A549 (cell line): ENCODE measurements around the gene SNRPA. TPM values are rescaled to one million over a fixed set of nuclear protein-coding genes. Genes with fewer than 3 reads are reported as not detected.
A peak's percentile ranks its signal among the peaks of the same experiment; 100 is the strongest.

Source experiments
- ATAC-seq, 2 experiments: fragments of 200-7000 bp in 1 of 2; fragments of >200 bp in 1 of 2; cut with Nextera tagmentation in 1 of 2; cut with Tn5 transposase in 1 of 2; 3 replicates each; pipeline versions ENCODE4 v1.8.0 to v1.9.1; 2018 to 2020; ENCODE audit warnings: mild to moderate bottlenecking in 1 of 2, moderate library complexity in 1 of 2
- CTCF ChIA-PET: fragments of 300-600 bp; sonication (Branson Sonifier 250); formaldehyde crosslinking; extraction: SDS; loops from one replicate; lab custom pipeline; 2021; ENCODE audit warnings: antibody characterized with exemption, inconsistent platforms; lab: Yijun Ruan, JAX
- POLR2A ChIA-PET: fragments of 350-600 bp; formaldehyde crosslinking; extraction: SDS; loops from one replicate; lab custom pipeline; 2021; ENCODE audit warnings: antibody characterized with exemption, inconsistent platforms; lab: Yijun Ruan, JAX
- DNase-seq, 2 experiments: peaks; one replicate each; pipeline versions ENCODE4 v3.0.0 to v3.0.0-alpha.2; 2011 to 2016; ENCODE audit warnings: low read depth in 1 of 2, low spot score in 1 of 2
- FAIRE-seq: peaks from 2 replicates; lab custom pipeline; 2011; peaks lifted over from hg19 to GRCh38; lab: Jason Lieb, UNC
- H3K27ac ChIP-seq, 2 experiments: fragments of >200 bp; sonication (Bioruptor Twin); formaldehyde crosslinking; 3 replicates each; pipeline ENCODE4 v1.5.1; 2016 to 2017
- H3K4me1 ChIP-seq: fragments of >200 bp; sonication (Bioruptor Twin); formaldehyde crosslinking; 3 replicates; pipeline ENCODE4 v1.6.1; 2016
- H3K4me2 ChIP-seq: fragments of >200 bp; sonication (Bioruptor Twin); formaldehyde crosslinking; 3 replicates; pipeline ENCODE4 v1.6.1; 2016
- H3K4me3 ChIP-seq: fragments of >200 bp; sonication (Bioruptor Twin); formaldehyde crosslinking; 3 replicates; pipeline ENCODE4 v1.5.1; 2016
- H3K9me3 ChIP-seq: fragments of >200 bp; sonication (Bioruptor Twin); formaldehyde crosslinking; 3 replicates; pipeline ENCODE4 v1.6.1; 2016
- BHLHE40 ChIP-seq: IDR thresholded peaks from 2 replicates; pipeline ENCODE4 v1.6.1; 2012; ENCODE audit warnings: low read depth, low read length, inconsistent platforms
- CBX8 ChIP-seq: fragments of 200-600 bp; sonication (generic); IDR thresholded peaks from 2 replicates; pipeline ENCODE4 v1.6.1; 2016
- CEBPB ChIP-seq, 2 experiments: fragments of >200 bp in 1 of 2; sonication (Bioruptor Twin) in 1 of 2; formaldehyde crosslinking in 1 of 2; IDR thresholded peaks; 2 replicates each; pipeline ENCODE4 v1.6.1; 2012 to 2016
- CHD2 ChIP-seq: fragments of 150-350 bp; IDR thresholded peaks from 2 replicates; pipeline ENCODE4 v1.6.1; 2014; ENCODE audit warnings: low read length; ENCODE audit not compliant: partially characterized antibody
- E2F6 ChIP-seq: IDR thresholded peaks from 2 replicates; pipeline ENCODE4 v1.6.1; 2012; ENCODE audit warnings: low read depth, borderline replicate concordance
- EHMT2 ChIP-seq: fragments of 200-600 bp; sonication (generic); IDR thresholded peaks from 2 replicates; pipeline ENCODE4 v1.6.1; 2016; ENCODE audit warnings: antibody characterized with exemption, low read depth, mild to moderate bottlenecking, moderate library complexity
- ELK1 ChIP-seq: fragments of 150-350 bp; IDR thresholded peaks from 2 replicates; pipeline ENCODE4 v1.6.1; 2014; ENCODE audit warnings: low read depth, mild to moderate bottlenecking, low read length
- ESRRA ChIP-seq: fragments of 150-350 bp; IDR thresholded peaks from 2 replicates; pipeline ENCODE4 v1.6.1; 2014; ENCODE audit warnings: mild to moderate bottlenecking, low read length, borderline replicate concordance
- FOSL2 ChIP-seq, 2 experiments: fragments of 450-650 bp in 1 of 2; fragments of >200 bp in 1 of 2; sonication (Bioruptor Twin) in 1 of 2; formaldehyde crosslinking; IDR thresholded peaks; 2 replicates each; pipeline versions ENCODE4 v1.5.0 to v1.6.1; 2016 to 2020; ENCODE audit warnings: mild to moderate bottlenecking in 1 of 2, moderate library complexity in 1 of 2
- HES2 ChIP-seq: fragments of >200 bp; sonication (Bioruptor Twin); formaldehyde crosslinking; IDR thresholded peaks from 2 replicates; pipeline ENCODE4 v1.6.1; 2016
- HMGXB4 ChIP-seq: fragments of 250-450 bp; sonication (Bioruptor Pico); IDR thresholded peaks from 2 replicates; pipeline ENCODE4 v1.5.0; 2021; ENCODE audit warnings: mild to moderate bottlenecking, moderate library complexity, borderline replicate concordance
- HOXB13 ChIP-seq: fragments of 250-450 bp; sonication (Bioruptor Pico); IDR thresholded peaks from 2 replicates; pipeline ENCODE4 v1.5.0; 2020; ENCODE audit warnings: low read depth, mild to moderate bottlenecking, moderate library complexity
- HOXB5 ChIP-seq: fragments of 250-450 bp; sonication (Bioruptor Pico); IDR thresholded peaks from 2 replicates; pipeline ENCODE4 v1.5.0; 2020; ENCODE audit warnings: mild to moderate bottlenecking, moderate library complexity
- JUN ChIP-seq, 2 experiments: fragments of >200 bp; sonication (Bioruptor Twin); formaldehyde crosslinking; IDR thresholded peaks; 2 replicates in 1 of 2; 3 replicates in 1 of 2; pipeline ENCODE4 v1.6.1; 2016 to 2017
- JUNB ChIP-seq: fragments of >200 bp; sonication (Bioruptor Twin); formaldehyde crosslinking; IDR thresholded peaks from 2 replicates; pipeline ENCODE4 v1.6.1; 2016
- MAFK ChIP-seq: fragments of 450-650 bp; IDR thresholded peaks from 2 replicates; pipeline ENCODE4 v1.6.1; 2014; ENCODE audit not compliant: partially characterized antibody
- NFE2L2 ChIP-seq: fragments of 150-350 bp; conservative IDR thresholded peaks from 2 replicates; pipeline ENCODE4 v1.6.1; 2014; ENCODE audit warnings: low read length
- NPAS2 ChIP-seq: fragments of 250-450 bp; sonication (Bioruptor Pico); IDR thresholded peaks from 2 replicates; pipeline ENCODE4 v1.8.0; 2022; ENCODE audit warnings: mild to moderate bottlenecking, moderate library complexity, borderline replicate concordance
- POLR2A ChIP-seq: IDR thresholded peaks from 2 replicates; pipeline ENCODE4 v1.6.1; 2012; ENCODE audit warnings: mild to moderate bottlenecking, low read length
- POLR2AphosphoS2 ChIP-seq: conservative IDR thresholded peaks from 2 replicates; pipeline ENCODE4 v1.6.1; 2012; ENCODE audit warnings: low read length, improper control_type of control experiment, inconsistent platforms
- RAD21 ChIP-seq, 2 experiments: fragments of >200 bp in 1 of 2; sonication (Bioruptor Twin) in 1 of 2; formaldehyde crosslinking in 1 of 2; IDR thresholded peaks in 1 of 2; conservative IDR thresholded peaks in 1 of 2; 2 replicates in 1 of 2; 3 replicates in 1 of 2; pipeline ENCODE4 v1.6.1; 2012 to 2018; ENCODE audit warnings: inconsistent platforms in 1 of 2
- RCOR1 ChIP-seq: fragments of 150-350 bp; IDR thresholded peaks from 2 replicates; pipeline ENCODE4 v1.6.1; 2014; ENCODE audit warnings: antibody characterized with exemption, low read length, low read depth
- RNF2 ChIP-seq: fragments of 200-600 bp; sonication (generic); IDR thresholded peaks from 2 replicates; pipeline ENCODE4 v1.6.1; 2016; ENCODE audit warnings: low read depth, mild to moderate bottlenecking, antibody characterized with exemption, moderate library complexity, borderline replicate concordance
- SREBF2 ChIP-seq: fragments of 450-650 bp; IDR thresholded peaks from 2 replicates; pipeline ENCODE4 v1.6.1; 2014; ENCODE audit warnings: mild to moderate bottlenecking, moderate library complexity
- TFCP2L1 ChIP-seq: fragments of 250-450 bp; sonication (Bioruptor Pico); IDR thresholded peaks from 2 replicates; pipeline ENCODE4 v1.5.0; 2021; ENCODE audit warnings: mild to moderate bottlenecking
- TP53 ChIP-seq: fragments of 250-450 bp; sonication (Bioruptor Pico); IDR thresholded peaks from 2 replicates; pipeline ENCODE4 v1.5.0; 2021; ENCODE audit warnings: mild to moderate bottlenecking, moderate library complexity
- ZC3H11A ChIP-seq: fragments of 450-650 bp; IDR thresholded peaks from 2 replicates; pipeline ENCODE4 v1.6.1; 2014; ENCODE audit warnings: antibody characterized with exemption, mild to moderate bottlenecking
- ZFP36 ChIP-seq: fragments of 450-650 bp; IDR thresholded peaks from 2 replicates; pipeline ENCODE4 v1.6.1; 2014; ENCODE audit warnings: borderline replicate concordance; ENCODE audit not compliant: partially characterized antibody
- ZSCAN20 ChIP-seq: fragments of 250-450 bp; sonication (Bioruptor Pico); IDR thresholded peaks from 2 replicates; pipeline ENCODE4 v1.8.0; 2022; ENCODE audit warnings: mild to moderate bottlenecking, moderate library complexity
- WGBS: methylation state at CpG from one replicate; pipeline ENCODE4 v1.1.6; 2017; ENCODE audit errors: missing lambda C conversion rate; 5-methylcytosine and 5-hydroxymethylcytosine counted together
- polyA plus RNA-seq, 4 experiments: library from polyadenylated mRNA; depleted of rRNA in 3 of 4; stranded (reverse); fragments of >200 nt; fragmentation: RNase III in 1 of 4; extraction: RNeasy Plus Mini Kit Qiagen cat#74134 plus additional on column Dnase treatment in 1 of 4; gene quantifications; 2 replicates in 3 of 4; 3 replicates in 1 of 4; pipeline ENCODE4 v1.2.3, GENCODE V29; 2011 to 2017

Gene SNRPA
- polyA plus RNA-seq, 2 of the 4 experiments (the other 2 are of a cell fraction), result 141 to 236 TPM

GRCh38 chr19:40716031-40716481 lies 34.9 kb upstream of the SNRPA start (continued):
- TF ChIP-seq ZFP36 (peak; percentile 53), ESRRA (no peak), JUN (IDR thresholded peaks at IDR 0.05) (0 out of 5 replicates have a peak, but pooled peaks of 1 of the 2 experiments have one; percentile 14), NPAS2 (CRISPR knock-in tag) (no peak), JUNB (peak; percentile 64), E2F6 (no peak), CEBPB (IDR thresholded peaks at IDR 0.05) (peak in 1 of 2 experiments; percentile 6; a peak in 1 of 4 replicates), RNF2 (no peak), CBX8 (no peak)

- ChIA-PET CTCF (interaction anchor here (0.6 to 2.4 kb wide), 18 partner anchors 9 to 546 kb away, joined by 3 to 23 read pairs (median 3); partner anchors contain the start of gene EGLN2), POLR2A (interaction anchor here (0.6 to 2.4 kb wide), 24 partner anchors 12 to 1144 kb away, joined by 3 to 71 read pairs (median 4); partner anchors contain the start of genes ACTMAP, B9D2, EGLN2 and NUMBL)
- WGBS, result under 1% methylated on average over 56 of the region's 76 CpGs
- Histone ChIP-seq H3K4me3 (peak within 1 kb of the TSS; percentile 64), H3K27ac (peak within 1 kb of the TSS; percentile 88 to 93), H3K4me2 (peak within 1 kb of the TSS; percentile 95), H3K9me3 (no peaks in the 10 kb centered on the region), H3K4me1 (peaks cover 33% of the 10 kb centered on the region)
- DNase-seq (peak; percentile 99 to 100), FAIRE-seq (peak; percentile 95), ATAC-seq (peak; percentile 45 to 61)
- TF ChIP-seq ZSCAN20, result no peak
- TF ChIP-seq EHMT2, result no peak
- no peak for TF ChIP-seq MAFK
- no peak; the same call in 1 of the 2 replicates for TF ChIP-seq TFCP2L1
- TF ChIP-seq ZC3H11A, result peak; percentile 8; the same call in 1 of the 2 replicates
- no peak for TF ChIP-seq ESRRA
- TF ChIP-seq HES2, result no peak
- TF ChIP-seq RAD21 (conservative IDR thresholded peaks at IDR 0.05 in 1 of 2, IDR thresholded peaks at IDR 0.05 in 1 of 2), result peak in 1 of 2 experiments; percentile 14; a peak in 2 of 5 replicates
- no peak for TF ChIP-seq ELK1
- no peak for TF ChIP-seq SREBF2
- no peak; the same call in none of the 2 replicates for TF ChIP-seq E2F6
- TF ChIP-seq CHD2, result peak; percentile 65
- no peak for TF ChIP-seq FOSL2 (IDR thresholded peaks at IDR 0.05)
- TF ChIP-seq FOSL2 (CRISPR knock-in tag; IDR thresholded peaks at IDR 0.05), result peak; percentile 35; the same call in 1 of the 2 replicates
- 0 out of 2 replicates have a peak, but pooled peaks have one; percentile 4 for TF ChIP-seq BHLHE40
- TF ChIP-seq NFE2L2, result no peak
- peak; percentile 54; the same call in 1 of the 2 replicates for TF ChIP-seq RCOR1
- TF ChIP-seq HOXB5, result no peak; the same call in 1 of the 2 replicates
- no peak for TF ChIP-seq CBX8
- TF ChIP-seq NPAS2 (CRISPR knock-in tag), result no peak
- no peak for TF ChIP-seq HOXB13 (CRISPR knock-in tag)
- no peak for TF ChIP-seq POLR2AphosphoS2
- TF ChIP-seq TP53 (CRISPR knock-in tag), result peak; percentile 62; the same call in 1 of the 2 replicates
- peak; percentile 60 for TF ChIP-seq POLR2A
- no peak for TF ChIP-seq HMGXB4 (CRISPR knock-in tag)
These were observed 34.3 kb upstream of the SNRPA start, which contains the start of the genes COQ8B and ITPKC for GRCh38 chr19:40716482-40717324. Gene COQ8B (minus strand): TSS chr19:40716886. CDS start chr19:40714632, 2,254 bp downstream. Gene ITPKC (plus strand): TSS chr19:40717112. CDS start chr19:40717136, 24 bp downstream.
